GM12892 (cell line): ENCODE results near the gene ISCU.

Source experiments
- POLR2A ChIP-seq: IDR thresholded peaks from 2 replicates; pipeline ENCODE4 v1.6.1; 2011; ENCODE audit warnings: low read depth, low read length, control low read depth
- POLR2AphosphoS5 ChIP-seq: IDR thresholded peaks from 2 replicates; pipeline ENCODE4 v1.6.1; 2011; ENCODE audit warnings: low read depth, low read length, control low read depth

DNA sequence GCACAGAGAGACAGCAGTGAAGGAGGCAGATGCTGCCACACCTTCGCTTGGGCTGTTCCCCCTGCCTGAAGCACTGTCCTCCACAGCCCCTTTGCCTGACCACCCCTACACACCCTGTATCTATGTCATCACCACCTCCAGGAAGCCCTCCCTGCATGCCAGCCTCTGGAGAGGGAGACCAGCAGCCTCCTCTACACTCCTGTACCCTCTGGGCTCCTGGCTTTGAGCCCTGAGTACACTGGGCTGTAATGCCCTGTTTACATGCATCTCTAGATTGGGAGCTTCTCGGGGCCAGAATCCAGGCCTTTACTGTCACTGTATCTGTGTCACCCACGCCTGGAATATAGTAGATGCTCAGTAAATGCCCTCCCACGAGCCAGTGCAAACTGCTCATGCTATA lies 41.3 kb downstream of the ISCU start:
- TF ChIP-seq POLR2A (no peak), POLR2AphosphoS5 (no peak)
